Upper lobe of right lung (tissue), 1 donor: ENCODE data around the gene SMIM34. TPM values are rescaled to one million over a fixed set of nuclear protein-coding genes. Genes with fewer than 3 reads are reported as not detected.

ENCODE experiments used
- total RNA-seq: library from RNA; stranded (reverse); fragmentation: NEBNext Ultra II Directional; extraction: Animal tissue kit (Norgen Biotek cat#: 25700); gene quantifications from one replicate; pipeline ENCODE4 v1.2.1, GENCODE V29; 2021
- donor health status: DM: no; HTN: yes; CAD: no; lungs with severe emphysema.

The SMIM34 gene
- total RNA-seq, 1 donor from 2014 or later: not detected

Other genes starting within 250 kb of the SMIM34 start
- gene KCNE2, start 59.9 kb downstream of the SMIM34 start, total RNA-seq: 0.52 TPM
- 21.8 TPM for gene SMIM11, start 48.4 kb downstream of the SMIM34 start, total RNA-seq
- gene KCNE1, start 88.3 kb upstream of the SMIM34 start, total RNA-seq: 13.6 TPM
- 26.9 TPM for gene RCAN1, start 191.2 kb upstream of the SMIM34 start, total RNA-seq
- 12.3 TPM for gene CLIC6, start 245.0 kb upstream of the SMIM34 start, total RNA-seq